Activated CD4-positive, alpha-beta T cell treated with anti-CD3 and anti-CD28 coated beads, Interleukin-2, amount 10 ng/mL, durations not matched to agents 24 days and 14 days (primary cell): Measurements from ENCODE around the gene SLITRK1. TPM values are rescaled to one million over a fixed set of nuclear protein-coding genes. Genes with fewer than 3 reads are reported as not detected.

Experiments
- DNase-seq: peaks from one replicate; pipeline ENCODE4 v3.0.0; 2022
- H3K27ac Mint-ChIP-seq: one replicate; pipeline ENCODE4 v1.8.0; 2022; ENCODE audit warnings: mild to moderate bottlenecking, mixed read lengths
- H3K27me3 Mint-ChIP-seq: one replicate; pipeline ENCODE4 v1.8.0; 2022; ENCODE audit warnings: mixed read lengths
- H3K36me3 Mint-ChIP-seq: one replicate; pipeline ENCODE4 v1.8.0; 2022; ENCODE audit warnings: low read depth, mild to moderate bottlenecking, mixed read lengths
- H3K4me1 Mint-ChIP-seq: one replicate; pipeline ENCODE4 v1.8.0; 2021; ENCODE audit warnings: mixed read lengths
- H3K4me3 Mint-ChIP-seq: one replicate; pipeline ENCODE4 v1.8.0; 2022; ENCODE audit warnings: mild to moderate bottlenecking, moderate library complexity, mixed read lengths
- H3K9me3 Mint-ChIP-seq: one replicate; pipeline ENCODE4 v1.8.0; 2021; ENCODE audit warnings: mixed read lengths
- intact Hi-C: fragments of 100-400 bp; cut with micrococcal nuclease; formaldehyde crosslinking; loops from one replicate; pipeline ENCODE4 v1.15.1; 2023
- total RNA-seq: library from RNA; stranded (reverse); gene quantifications from 2 replicates; pipeline ENCODE4 v1.2.3, GENCODE V29; 2022

The SLITRK1 gene, protein sequence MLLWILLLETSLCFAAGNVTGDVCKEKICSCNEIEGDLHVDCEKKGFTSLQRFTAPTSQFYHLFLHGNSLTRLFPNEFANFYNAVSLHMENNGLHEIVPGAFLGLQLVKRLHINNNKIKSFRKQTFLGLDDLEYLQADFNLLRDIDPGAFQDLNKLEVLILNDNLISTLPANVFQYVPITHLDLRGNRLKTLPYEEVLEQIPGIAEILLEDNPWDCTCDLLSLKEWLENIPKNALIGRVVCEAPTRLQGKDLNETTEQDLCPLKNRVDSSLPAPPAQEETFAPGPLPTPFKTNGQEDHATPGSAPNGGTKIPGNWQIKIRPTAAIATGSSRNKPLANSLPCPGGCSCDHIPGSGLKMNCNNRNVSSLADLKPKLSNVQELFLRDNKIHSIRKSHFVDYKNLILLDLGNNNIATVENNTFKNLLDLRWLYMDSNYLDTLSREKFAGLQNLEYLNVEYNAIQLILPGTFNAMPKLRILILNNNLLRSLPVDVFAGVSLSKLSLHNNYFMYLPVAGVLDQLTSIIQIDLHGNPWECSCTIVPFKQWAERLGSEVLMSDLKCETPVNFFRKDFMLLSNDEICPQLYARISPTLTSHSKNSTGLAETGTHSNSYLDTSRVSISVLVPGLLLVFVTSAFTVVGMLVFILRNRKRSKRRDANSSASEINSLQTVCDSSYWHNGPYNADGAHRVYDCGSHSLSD
- total RNA-seq: not detected in 2 replicates

DNA sequence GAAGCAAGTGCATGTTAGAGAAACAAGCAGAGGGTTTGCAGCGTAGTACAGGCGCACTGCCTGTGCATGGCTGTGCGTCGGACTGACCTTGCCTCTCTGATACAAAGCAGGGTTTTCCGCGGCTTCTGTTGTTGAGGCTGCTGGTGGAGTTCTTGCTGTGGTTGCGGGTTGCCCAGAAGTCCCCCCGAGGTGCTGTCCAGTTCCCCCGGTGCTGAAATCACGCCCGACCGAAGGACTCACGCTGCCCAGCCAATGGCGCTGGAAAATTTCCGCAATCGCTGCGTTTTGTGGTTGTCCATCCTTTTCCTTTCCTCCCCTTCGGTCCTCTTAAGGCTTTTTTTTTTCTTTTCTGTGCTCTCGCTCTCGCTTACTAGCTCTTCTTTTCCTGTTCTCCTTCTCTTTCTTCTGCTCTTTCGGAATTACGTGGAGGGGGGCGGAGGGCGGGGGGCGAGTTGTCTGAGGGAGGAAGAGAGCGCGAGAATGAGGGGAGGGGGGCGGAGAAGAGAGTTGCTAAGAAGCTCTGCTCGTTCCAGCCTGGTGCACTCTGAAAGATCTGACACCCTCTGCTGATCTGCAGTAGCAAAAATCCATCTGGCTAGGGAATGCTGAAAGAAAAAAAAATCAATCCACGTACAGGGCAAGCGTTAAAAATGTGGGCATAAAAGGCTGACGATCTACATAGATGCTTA, at the start of gene SLITRK1:
Gene SLITRK1, minus strand, starts transcription at position 558 of the 689 bp plus-strand sequence. CDS start 967 bp downstream, outside the sequence.
- H3K36me3 Mint-ChIP-seq: no peaks in the 10 kb centered on the region
- H3K4me1 Mint-ChIP-seq: peaks cover 5% of the 10 kb centered on the region
- peaks cover 20% of the 10 kb centered on the region for H3K9me3 Mint-ChIP-seq
- H3K27me3 Mint-ChIP-seq: peaks cover 52% of the 10 kb centered on the region
- H3K27ac Mint-ChIP-seq: no peak within 1 kb of the TSS
- DNase-seq: peak; percentile 70
- intact Hi-C loops: no loop called here
- no peak within 1 kb of the TSS for H3K4me3 Mint-ChIP-seq

DNA sequence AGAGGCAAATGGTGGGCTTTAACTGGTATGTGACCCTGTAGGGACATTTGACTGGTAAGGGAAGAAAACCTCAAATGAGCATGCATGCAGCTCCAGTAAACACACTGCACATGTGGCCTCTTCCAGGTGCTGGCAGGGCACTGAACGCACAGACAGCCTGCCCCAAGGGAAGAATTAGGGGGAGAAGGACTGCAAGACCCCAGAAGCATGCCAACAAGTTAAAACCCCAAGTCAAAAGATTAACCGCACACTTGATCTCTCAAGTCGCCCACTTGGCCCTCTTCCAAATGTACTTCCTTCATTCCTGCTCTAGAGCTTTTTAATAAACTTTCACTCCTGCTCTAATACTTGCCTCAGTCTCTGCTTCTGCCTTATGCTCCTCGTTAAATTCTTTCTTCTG, 46.9 kb upstream of the SLITRK1 start:
- intact Hi-C loops: no loop called here
- Mint-ChIP-seq H3K4me3 (no peak overlapping the region), H3K27me3 (no peaks in the 10 kb centered on the region), H3K27ac (no peak overlapping the region), H3K36me3 (no peaks in the 10 kb centered on the region), H3K4me1 (no peaks in the 10 kb centered on the region), H3K9me3 (no peaks in the 10 kb centered on the region)
- DNase-seq: no peak

DNA sequence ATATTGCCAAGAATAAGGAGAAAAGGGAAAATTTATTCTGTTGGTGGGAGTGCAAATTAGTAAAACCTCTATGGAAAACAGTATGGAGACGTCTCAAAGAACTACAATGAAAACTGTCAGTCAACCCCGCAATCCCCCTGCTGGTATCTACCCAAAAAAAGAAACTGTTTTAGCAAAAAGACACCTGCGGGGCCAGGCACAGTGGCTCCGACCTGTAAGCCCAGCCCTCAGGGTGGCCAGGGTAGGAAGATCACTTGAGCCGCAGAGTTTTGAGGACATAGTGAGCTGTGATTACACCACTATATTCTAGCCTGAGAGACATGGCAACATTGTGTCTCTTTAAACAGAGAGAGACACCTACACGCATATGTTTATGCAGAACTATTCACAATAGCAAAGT, 37.5 kb upstream of the SLITRK1 start:
- intact Hi-C loops: no loop called here

DNA sequence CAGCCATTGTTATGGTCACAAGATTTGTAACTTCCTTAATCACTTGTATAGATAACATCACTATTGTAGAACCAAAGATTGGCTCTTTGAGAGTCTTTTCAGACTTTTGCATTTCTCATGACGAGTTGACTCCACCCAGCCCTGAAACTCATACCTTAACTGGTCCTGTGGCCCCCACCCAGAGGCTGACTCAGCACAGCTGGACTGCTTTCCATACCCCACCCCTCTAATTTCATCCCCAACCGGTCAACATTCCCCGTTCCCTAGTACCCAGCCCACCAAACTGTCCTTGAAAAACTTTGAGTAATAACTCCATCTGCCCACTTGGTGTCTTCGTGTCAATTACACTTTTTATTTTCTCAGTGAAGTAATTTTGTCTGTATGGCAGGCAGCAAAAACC, 32.1 kb upstream of the SLITRK1 start:
- no peak for DNase-seq
- Mint-ChIP-seq H3K9me3 (peaks cover 10% of the 10 kb centered on the region), H3K4me3 (no peak overlapping the region), H3K27me3 (no peaks in the 10 kb centered on the region), H3K27ac (no peak overlapping the region), H3K36me3 (no peaks in the 10 kb centered on the region), H3K4me1 (no peaks in the 10 kb centered on the region)
- intact Hi-C loops: no loop called here

More for the DNA sequence above, 37.5 kb upstream of the SLITRK1 start:
- Mint-ChIP-seq H3K27me3 (no peaks in the 10 kb centered on the region), H3K4me1 (no peaks in the 10 kb centered on the region), H3K36me3 (no peaks in the 10 kb centered on the region), H3K27ac (no peak overlapping the region), H3K4me3 (no peak overlapping the region), H3K9me3 (no peaks in the 10 kb centered on the region)
- DNase-seq: no peak

DNA sequence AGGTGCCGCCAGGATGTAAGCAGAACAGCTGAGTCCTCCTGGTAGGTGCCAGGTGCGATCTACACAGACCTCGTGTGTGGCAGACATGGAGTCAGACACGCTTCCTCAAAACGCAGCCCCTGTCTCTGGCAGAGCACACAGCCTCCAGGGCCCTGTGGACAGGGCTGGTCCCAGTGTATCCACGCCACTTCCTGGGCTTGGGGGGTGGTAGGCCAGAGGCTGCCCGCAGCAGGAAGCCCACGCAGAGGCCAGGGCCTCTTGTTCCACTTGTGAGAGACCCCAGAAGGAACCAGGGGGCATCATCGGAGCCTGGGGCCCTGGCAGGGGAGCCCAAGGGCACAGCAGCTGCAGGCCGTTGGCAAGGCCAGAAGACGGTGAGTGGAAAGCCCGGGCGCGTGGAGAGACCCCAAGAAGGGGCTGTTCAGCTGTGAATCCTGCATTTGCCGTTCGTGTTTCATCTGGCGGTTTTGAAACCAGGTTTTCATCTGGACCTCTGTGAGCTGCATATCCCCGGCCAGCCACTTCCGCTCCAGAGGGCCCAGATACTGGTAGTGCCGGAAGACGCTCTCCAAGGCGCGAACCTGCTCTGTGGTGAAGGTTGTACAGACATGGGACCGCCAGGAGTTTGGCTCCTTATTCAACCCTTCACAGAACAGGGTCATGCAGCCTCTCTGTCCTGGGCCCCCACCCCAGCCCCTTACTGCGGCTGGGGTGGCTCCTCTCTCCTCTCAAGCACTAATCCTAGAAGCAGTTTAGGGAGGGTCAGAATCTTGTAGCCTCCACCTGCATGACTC, 25.1 kb upstream of the SLITRK1 start:
- no peak for DNase-seq
- Mint-ChIP-seq H3K9me3 (peaks cover 9% of the 10 kb centered on the region), H3K4me3 (no peak overlapping the region), H3K27me3 (no peaks in the 10 kb centered on the region), H3K27ac (no peak overlapping the region), H3K36me3 (no peaks in the 10 kb centered on the region), H3K4me1 (no peaks in the 10 kb centered on the region)
- intact Hi-C loops: no loop called here

DNA sequence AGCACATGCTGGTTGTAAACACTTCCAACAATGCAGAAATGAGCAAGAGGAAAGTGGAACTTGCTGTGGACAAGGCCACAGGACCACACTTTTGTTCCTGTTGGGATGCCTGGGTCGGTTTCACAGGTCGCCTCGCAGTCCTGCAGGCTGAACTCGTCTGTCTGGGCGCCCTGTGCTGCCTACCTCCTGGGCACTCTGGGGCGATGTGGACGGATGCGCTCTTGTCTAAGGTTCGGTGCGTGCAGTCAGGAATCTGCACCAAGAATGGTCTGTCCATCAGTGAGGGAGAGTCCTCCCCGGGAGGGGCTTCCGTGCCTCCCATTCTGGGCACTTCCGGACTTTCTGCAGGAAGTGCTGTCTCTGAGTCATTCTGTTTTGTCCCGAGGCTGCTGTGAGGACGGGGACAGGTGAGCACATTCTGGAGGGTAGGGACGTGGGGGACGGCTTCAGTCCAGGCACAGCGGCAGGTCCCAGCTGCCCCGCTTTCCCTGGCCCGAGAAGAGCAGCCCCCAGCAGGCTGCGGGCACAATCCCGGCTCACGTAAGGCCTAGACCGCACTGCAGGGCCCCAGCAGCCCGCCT, 24.1 kb upstream of the SLITRK1 start:
- Mint-ChIP-seq H3K27ac (no peak overlapping the region), H3K4me3 (no peak overlapping the region), H3K9me3 (peaks cover 3% of the 10 kb centered on the region), H3K36me3 (no peaks in the 10 kb centered on the region), H3K27me3 (no peaks in the 10 kb centered on the region), H3K4me1 (no peaks in the 10 kb centered on the region)
- no peak for DNase-seq
- intact Hi-C loops: no loop called here

DNA sequence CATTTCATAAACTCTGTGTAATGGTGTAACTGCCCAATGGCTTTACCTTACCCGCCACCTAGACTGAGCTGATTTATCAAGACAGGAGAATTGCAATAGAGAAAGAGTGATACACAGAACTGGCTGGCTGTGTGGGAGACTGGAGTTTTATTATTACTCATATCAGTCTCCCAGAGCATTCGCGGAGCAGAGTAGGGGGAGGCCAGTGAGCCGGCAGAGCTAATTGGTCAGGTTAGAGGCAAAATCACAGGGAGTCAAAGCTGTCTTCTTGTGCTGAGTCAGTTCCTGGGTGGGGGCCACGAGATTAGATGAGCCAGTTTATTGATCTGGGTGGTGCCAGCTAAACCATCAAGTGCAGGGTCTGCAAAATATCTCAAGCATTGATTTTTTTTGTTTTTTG, 23.4 kb upstream of the SLITRK1 start:
- no peaks in the 10 kb centered on the region for H3K27me3 Mint-ChIP-seq
- intact Hi-C loops: no loop called here
- H3K36me3 Mint-ChIP-seq: no peaks in the 10 kb centered on the region
- H3K4me3 Mint-ChIP-seq: no peak overlapping the region
- no peaks in the 10 kb centered on the region for H3K4me1 Mint-ChIP-seq
- DNase-seq: no peak
- H3K27ac Mint-ChIP-seq: no peak overlapping the region
- peaks cover 3% of the 10 kb centered on the region for H3K9me3 Mint-ChIP-seq

DNA sequence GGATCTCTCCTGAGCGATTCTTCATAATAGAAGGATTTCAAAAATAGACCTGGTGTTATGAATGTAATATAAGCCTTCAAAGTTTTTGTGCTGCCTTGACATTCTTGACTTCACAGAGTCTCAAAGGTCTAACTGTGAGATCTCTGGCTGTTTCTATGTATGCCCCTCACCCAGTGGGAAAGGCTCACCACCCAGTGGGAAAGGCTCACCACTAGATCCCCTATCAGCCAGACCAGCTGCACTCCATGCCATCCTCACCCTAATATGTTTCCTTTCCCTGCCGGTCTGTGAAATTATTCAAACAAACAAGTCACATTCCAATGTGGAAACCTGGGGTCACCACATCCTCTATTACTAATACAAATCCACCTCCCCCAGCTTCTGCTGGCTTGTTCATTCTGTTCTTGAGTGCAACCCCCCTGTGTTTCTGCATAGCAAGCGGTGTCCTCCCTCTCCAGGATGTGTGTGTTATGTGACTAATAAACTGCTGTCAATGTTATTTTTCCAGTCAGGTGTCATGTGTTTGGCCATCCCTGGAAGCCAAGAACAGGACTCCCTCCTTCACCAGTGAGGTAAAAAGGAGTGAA, 13.8 kb upstream of the SLITRK1 start:
- Mint-ChIP-seq H3K27me3 (no peaks in the 10 kb centered on the region), H3K4me3 (no peak overlapping the region), H3K36me3 (no peaks in the 10 kb centered on the region), H3K4me1 (no peaks in the 10 kb centered on the region), H3K27ac (no peak overlapping the region), H3K9me3 (no peaks in the 10 kb centered on the region)
- intact Hi-C loops: no loop called here
- no peak for DNase-seq

DNA sequence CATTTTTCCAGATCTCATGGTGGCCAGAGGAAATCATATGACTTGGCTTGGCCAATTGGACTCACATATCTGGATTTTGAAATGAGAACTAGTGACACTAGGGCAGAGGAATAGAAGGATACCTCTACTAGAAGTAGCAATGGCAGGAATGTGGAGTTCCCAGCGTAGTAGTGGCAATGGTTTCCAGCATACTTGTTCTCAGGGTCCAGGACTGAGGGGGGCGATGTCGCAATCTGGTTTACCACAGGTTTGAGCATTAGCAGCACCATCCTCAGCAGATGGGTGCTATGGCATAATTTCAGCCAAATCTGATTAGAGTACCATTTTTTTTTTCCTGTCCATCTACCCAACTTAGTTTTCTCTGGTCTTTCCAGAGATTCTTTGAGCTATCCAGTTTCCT, 8.1 kb upstream of the SLITRK1 start:
- Mint-ChIP-seq H3K4me3 (no peak overlapping the region), H3K9me3 (no peaks in the 10 kb centered on the region), H3K27ac (no peak overlapping the region), H3K36me3 (no peaks in the 10 kb centered on the region), H3K4me1 (no peaks in the 10 kb centered on the region), H3K27me3 (no peaks in the 10 kb centered on the region)
- intact Hi-C loops: no loop called here
- no peak for DNase-seq

DNA sequence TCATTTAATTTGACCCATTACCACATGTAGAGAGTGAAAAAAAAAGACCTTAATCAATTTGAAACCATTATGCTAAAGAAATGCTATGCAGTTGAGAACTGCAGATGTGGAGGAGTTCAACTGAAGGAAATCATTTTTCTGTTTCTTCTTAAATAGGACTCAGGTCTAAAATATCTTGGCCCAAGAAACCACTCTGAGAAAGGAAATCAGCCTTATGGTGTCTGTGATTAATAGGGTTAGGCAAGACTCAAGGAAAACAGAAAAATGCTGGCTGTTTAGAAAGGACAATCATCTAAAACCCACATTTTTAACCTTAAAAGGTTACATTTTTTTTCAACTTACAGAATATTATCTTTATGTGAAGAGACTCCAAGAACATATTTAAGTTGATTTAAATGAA, 1.9 kb upstream of the SLITRK1 start:
- no peak for DNase-seq
- intact Hi-C loops: no loop called here
- Mint-ChIP-seq H3K27ac (no peak overlapping the region), H3K36me3 (no peaks in the 10 kb centered on the region), H3K9me3 (peaks cover 20% of the 10 kb centered on the region), H3K4me3 (no peak overlapping the region), H3K27me3 (peaks cover 43% of the 10 kb centered on the region), H3K4me1 (peaks cover 5% of the 10 kb centered on the region)

DNA sequence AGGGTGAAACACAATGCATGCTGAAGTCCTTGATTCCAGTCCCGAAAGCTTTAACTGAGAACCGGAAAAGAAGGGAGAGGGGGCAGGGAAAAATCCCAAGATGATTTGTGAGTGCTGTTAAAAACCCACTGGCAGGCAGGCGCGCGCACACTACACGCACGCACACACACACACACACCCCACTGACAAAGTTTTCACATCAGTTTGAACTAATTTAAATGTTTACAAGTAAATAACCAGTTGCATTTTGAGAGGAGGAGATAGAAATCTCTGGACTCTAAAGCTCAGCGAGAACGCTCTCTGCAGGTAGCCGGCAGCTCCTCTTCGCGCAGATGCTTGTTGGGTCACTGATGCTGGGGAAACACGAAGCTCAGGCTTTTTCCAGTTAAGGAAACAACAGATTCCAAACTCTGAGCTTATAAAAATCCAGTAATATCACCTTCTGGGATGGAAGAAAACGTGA, 818 bp upstream of the SLITRK1 start:
- no peak overlapping the region for H3K4me3 Mint-ChIP-seq
- intact Hi-C loops: no loop called here
- H3K4me1 Mint-ChIP-seq: peaks cover 5% of the 10 kb centered on the region
- no peaks in the 10 kb centered on the region for H3K36me3 Mint-ChIP-seq
- H3K9me3 Mint-ChIP-seq: peaks cover 20% of the 10 kb centered on the region
- H3K27ac Mint-ChIP-seq: no peak overlapping the region
- DNase-seq: no peak
- H3K27me3 Mint-ChIP-seq: peaks cover 50% of the 10 kb centered on the region

DNA sequence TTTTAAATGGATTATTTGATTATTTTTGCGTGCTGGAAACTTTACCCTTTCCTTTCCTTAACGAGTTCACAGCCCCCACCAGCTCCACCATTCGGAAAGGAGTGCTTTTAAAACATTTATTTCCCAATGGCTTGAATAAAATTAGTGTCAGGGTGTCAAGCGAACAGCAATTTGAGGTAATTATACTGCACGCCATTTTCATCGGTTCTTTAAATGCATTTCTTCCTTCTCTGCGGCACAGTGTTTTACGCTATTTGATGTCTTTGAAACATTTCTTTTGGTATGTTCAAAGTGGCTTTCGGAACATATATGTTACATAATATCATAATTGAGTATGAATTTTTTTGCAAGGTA, 309 bp upstream of the SLITRK1 start:
- no peak for DNase-seq
- Mint-ChIP-seq H3K27ac (no peak overlapping the region), H3K4me3 (no peak overlapping the region), H3K27me3 (peaks cover 52% of the 10 kb centered on the region), H3K36me3 (no peaks in the 10 kb centered on the region), H3K9me3 (peaks cover 20% of the 10 kb centered on the region), H3K4me1 (peaks cover 5% of the 10 kb centered on the region)
- intact Hi-C loops: no loop called here

DNA sequence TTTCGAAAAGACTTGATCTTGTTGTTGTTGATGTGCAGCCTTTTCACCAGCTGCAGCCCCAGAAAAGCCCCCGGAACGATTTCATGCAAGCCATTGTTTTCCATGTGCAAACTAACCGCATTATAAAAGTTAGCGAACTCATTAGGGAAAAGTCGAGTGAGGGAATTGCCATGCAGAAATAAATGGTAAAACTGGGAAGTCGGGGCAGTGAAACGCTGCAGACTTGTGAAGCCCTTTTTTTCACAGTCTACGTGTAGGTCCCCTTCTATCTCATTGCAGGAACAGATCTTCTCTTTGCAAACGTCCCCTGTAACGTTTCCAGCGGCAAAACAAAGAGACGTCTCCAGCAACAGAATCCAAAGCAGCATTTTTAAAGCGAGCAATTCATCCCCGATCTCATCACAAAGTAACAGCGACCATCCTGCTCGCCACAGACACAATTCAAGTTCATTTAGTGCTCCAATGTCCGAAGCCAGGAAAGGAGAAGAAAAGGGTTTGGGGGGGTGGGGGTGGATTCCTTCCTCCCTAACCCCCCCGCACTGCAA, 1.1 kb downstream of the SLITRK1 start:
- Mint-ChIP-seq H3K27me3 (peaks cover 52% of the 10 kb centered on the region), H3K27ac (no peak overlapping the region), H3K4me3 (no peak overlapping the region), H3K36me3 (no peaks in the 10 kb centered on the region), H3K9me3 (peaks cover 20% of the 10 kb centered on the region), H3K4me1 (peaks cover 9% of the 10 kb centered on the region)
- intact Hi-C loops: no loop called here
- DNase-seq: no peak
